SK-N-SH treated with all-trans-retinoic acid at 6 μM for 48 hours (cell line): ENCODE data around the gene OR5AU1.

Experiments used
- CSDC2 ChIP-seq: fragments of 250-450 bp; sonication (Bioruptor Pico); IDR thresholded peaks from 2 replicates; pipeline ENCODE4 v1.5.0; 2020; ENCODE audit warnings: mild to moderate bottlenecking, moderate library complexity
- ESRRG ChIP-seq: fragments of 250-450 bp; sonication (Bioruptor Pico); IDR thresholded peaks from 2 replicates; pipeline ENCODE4 v1.6.1; 2021; ENCODE audit warnings: mild to moderate bottlenecking
- GLIS3 ChIP-seq: fragments of 250-450 bp; sonication (Bioruptor Pico); IDR thresholded peaks from 2 replicates; pipeline ENCODE4 v1.5.0; 2020; ENCODE audit warnings: mild to moderate bottlenecking, moderate library complexity
- ISL1 ChIP-seq: fragments of 250-450 bp; sonication (Bioruptor Pico); IDR thresholded peaks from 2 replicates; pipeline ENCODE4 v2.1.2; 2022; ENCODE audit warnings: mild to moderate bottlenecking, moderate library complexity
- OSR1 ChIP-seq: fragments of 250-450 bp; sonication (Bioruptor Pico); IDR thresholded peaks from 2 replicates; pipeline ENCODE4 v1.8.0; 2022; ENCODE audit warnings: moderate library complexity, mild to moderate bottlenecking, inconsistent platforms
- PPARA ChIP-seq: fragments of 250-450 bp; sonication (Bioruptor Pico); IDR thresholded peaks from 2 replicates; pipeline ENCODE4 v1.5.0; 2020; ENCODE audit warnings: mild to moderate bottlenecking, borderline replicate concordance
- RARB ChIP-seq: fragments of 250-450 bp; sonication (Bioruptor Pico); IDR thresholded peaks from 2 replicates; pipeline ENCODE4 v1.8.0; 2021; ENCODE audit warnings: mild to moderate bottlenecking, moderate library complexity
- SNAI2 ChIP-seq: fragments of 250-450 bp; sonication (Bioruptor Pico); IDR thresholded peaks from 2 replicates; pipeline ENCODE4 v1.5.0; 2020; ENCODE audit warnings: mild to moderate bottlenecking, moderate library complexity
- TCF4 ChIP-seq: fragments of 250-450 bp; sonication (Bioruptor Pico); IDR thresholded peaks from 2 replicates; pipeline ENCODE4 v1.8.0; 2021; ENCODE audit warnings: mild to moderate bottlenecking, moderate library complexity, borderline replicate concordance
- TOX ChIP-seq: fragments of 250-450 bp; sonication (Bioruptor Pico); IDR thresholded peaks from 2 replicates; pipeline ENCODE4 v1.8.0; 2021; ENCODE audit warnings: mild to moderate bottlenecking, moderate library complexity, borderline replicate concordance
- ZFP3 ChIP-seq: fragments of 250-450 bp; sonication (Bioruptor Pico); IDR thresholded peaks from 2 replicates; pipeline ENCODE4 v1.5.0; 2020; ENCODE audit warnings: mild to moderate bottlenecking, moderate library complexity
- ZNF565 ChIP-seq: fragments of 450-650 bp; formaldehyde crosslinking; conservative IDR thresholded peaks from 2 replicates; pipeline ENCODE4 v1.5.0; 2020; ENCODE audit warnings: low read depth, mild to moderate bottlenecking, moderate library complexity
- ZNF70 ChIP-seq: fragments of 450-650 bp; formaldehyde crosslinking; IDR thresholded peaks from 2 replicates; pipeline ENCODE4 v1.5.0; 2020; ENCODE audit warnings: mild to moderate bottlenecking, moderate library complexity
- TF ChIP-seq, protein P1 (sequence below): fragments of 250-450 bp; sonication (Bioruptor Pico); IDR thresholded peaks from 2 replicates; pipeline ENCODE4 v1.8.0; 2020; ENCODE audit warnings: mild to moderate bottlenecking, moderate library complexity, borderline replicate concordance

DNA sequence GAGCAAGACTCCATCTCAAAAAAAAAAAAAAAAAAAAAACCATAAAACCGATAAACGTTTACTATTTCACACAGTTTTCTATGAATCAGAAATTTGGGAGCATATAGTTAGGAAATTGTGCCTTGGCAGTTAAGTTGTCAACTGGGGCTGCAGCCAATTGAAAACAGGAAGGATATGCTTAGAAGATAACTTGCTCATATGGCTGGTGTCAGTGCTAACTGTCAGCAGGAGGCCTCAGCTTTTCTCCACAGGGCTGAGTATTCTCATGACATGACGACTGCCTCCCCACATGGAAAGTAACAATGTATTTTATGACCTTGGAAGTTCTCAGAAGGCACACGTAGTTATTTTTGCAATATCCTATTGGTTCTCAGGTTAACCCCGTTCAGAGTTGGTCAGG lies 29.6 kb upstream of the OR5AU1 start:
- TF ChIP-seq ISL1 (CRISPR knock-in tag) (no peak), GLIS3 (no peak), ESRRG (no peak), ZNF565 (no peak), PPARA (CRISPR knock-in tag) (no peak), CSDC2 (CRISPR knock-in tag) (no peak), SNAI2 (CRISPR knock-in tag) (no peak), RARB (CRISPR knock-in tag) (no peak), TCF4 (CRISPR knock-in tag) (no peak), OSR1 (CRISPR knock-in tag) (no peak), TOX (CRISPR knock-in tag) (no peak), ZNF70 (CRISPR knock-in tag) (no peak), ZFP3 (CRISPR knock-in tag) (no peak)
- TF ChIP-seq, protein P1, sequence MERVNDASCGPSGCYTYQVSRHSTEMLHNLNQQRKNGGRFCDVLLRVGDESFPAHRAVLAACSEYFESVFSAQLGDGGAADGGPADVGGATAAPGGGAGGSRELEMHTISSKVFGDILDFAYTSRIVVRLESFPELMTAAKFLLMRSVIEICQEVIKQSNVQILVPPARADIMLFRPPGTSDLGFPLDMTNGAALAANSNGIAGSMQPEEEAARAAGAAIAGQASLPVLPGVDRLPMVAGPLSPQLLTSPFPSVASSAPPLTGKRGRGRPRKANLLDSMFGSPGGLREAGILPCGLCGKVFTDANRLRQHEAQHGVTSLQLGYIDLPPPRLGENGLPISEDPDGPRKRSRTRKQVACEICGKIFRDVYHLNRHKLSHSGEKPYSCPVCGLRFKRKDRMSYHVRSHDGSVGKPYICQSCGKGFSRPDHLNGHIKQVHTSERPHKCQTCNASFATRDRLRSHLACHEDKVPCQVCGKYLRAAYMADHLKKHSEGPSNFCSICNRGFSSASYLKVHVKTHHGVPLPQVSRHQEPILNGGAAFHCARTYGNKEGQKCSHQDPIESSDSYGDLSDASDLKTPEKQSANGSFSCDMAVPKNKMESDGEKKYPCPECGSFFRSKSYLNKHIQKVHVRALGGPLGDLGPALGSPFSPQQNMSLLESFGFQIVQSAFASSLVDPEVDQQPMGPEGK (CRISPR knock-in tag) = no peak
